GM12873 (cell line): Measurements from ENCODE around the gene NR4A3.

Experiments
- CTCF ChIP-seq: IDR thresholded peaks from 2 replicates; pipeline ENCODE4 v1.5.1; 2012; ENCODE audit warnings: low read depth, mild to moderate bottlenecking, moderate library complexity, low read length, control low read depth; ENCODE audit not compliant: insufficient read depth; ENCODE audit errors: missing control alignments

The NR4A3 gene

GRCh38 chr9:99823681-99824377 lies 2.1 kb downstream of the NR4A3 start:
- no peak for TF ChIP-seq CTCF

GRCh38 chr9:99824378-99825171 lies 2.9 kb downstream of the NR4A3 start:
- TF ChIP-seq CTCF = peak; percentile 82

GRCh38 chr9:99825172-99826046 lies 3.7 kb downstream of the NR4A3 start:
- TF ChIP-seq CTCF = no peak

- no peak for TF ChIP-seq CTCF
Observed at GRCh38 chr9:99826579-99826978, 4.9 kb downstream of the NR4A3 start.

- TF ChIP-seq CTCF = no peak
Observed at GRCh38 chr9:99827244-99827643, 5.6 kb downstream of the NR4A3 start.

- no peak for TF ChIP-seq CTCF
Observed at GRCh38 chr9:99828054-99828416, 6.3 kb downstream of the NR4A3 start.
